Measurements from ENCODE around the gene B9D1.

The B9D1 gene

GRCh38 chr17:19384723-19385391, 22.3 kb upstream of the B9D1 start:
- DNase-seq (ENCODE audit: low read depth), result peak; percentile 96
- TF ChIP-seq, protein P1, sequence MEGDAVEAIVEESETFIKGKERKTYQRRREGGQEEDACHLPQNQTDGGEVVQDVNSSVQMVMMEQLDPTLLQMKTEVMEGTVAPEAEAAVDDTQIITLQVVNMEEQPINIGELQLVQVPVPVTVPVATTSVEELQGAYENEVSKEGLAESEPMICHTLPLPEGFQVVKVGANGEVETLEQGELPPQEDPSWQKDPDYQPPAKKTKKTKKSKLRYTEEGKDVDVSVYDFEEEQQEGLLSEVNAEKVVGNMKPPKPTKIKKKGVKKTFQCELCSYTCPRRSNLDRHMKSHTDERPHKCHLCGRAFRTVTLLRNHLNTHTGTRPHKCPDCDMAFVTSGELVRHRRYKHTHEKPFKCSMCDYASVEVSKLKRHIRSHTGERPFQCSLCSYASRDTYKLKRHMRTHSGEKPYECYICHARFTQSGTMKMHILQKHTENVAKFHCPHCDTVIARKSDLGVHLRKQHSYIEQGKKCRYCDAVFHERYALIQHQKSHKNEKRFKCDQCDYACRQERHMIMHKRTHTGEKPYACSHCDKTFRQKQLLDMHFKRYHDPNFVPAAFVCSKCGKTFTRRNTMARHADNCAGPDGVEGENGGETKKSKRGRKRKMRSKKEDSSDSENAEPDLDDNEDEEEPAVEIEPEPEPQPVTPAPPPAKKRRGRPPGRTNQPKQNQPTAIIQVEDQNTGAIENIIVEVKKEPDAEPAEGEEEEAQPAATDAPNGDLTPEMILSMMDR (conservative IDR thresholded peaks at IDR 0.05; ENCODE audit: low read depth, low read length), result no peak
- peak overlapping the region; percentile 0 for H3K4me3 ChIP-seq (ENCODE audit: low read depth, low read length)

DNA sequence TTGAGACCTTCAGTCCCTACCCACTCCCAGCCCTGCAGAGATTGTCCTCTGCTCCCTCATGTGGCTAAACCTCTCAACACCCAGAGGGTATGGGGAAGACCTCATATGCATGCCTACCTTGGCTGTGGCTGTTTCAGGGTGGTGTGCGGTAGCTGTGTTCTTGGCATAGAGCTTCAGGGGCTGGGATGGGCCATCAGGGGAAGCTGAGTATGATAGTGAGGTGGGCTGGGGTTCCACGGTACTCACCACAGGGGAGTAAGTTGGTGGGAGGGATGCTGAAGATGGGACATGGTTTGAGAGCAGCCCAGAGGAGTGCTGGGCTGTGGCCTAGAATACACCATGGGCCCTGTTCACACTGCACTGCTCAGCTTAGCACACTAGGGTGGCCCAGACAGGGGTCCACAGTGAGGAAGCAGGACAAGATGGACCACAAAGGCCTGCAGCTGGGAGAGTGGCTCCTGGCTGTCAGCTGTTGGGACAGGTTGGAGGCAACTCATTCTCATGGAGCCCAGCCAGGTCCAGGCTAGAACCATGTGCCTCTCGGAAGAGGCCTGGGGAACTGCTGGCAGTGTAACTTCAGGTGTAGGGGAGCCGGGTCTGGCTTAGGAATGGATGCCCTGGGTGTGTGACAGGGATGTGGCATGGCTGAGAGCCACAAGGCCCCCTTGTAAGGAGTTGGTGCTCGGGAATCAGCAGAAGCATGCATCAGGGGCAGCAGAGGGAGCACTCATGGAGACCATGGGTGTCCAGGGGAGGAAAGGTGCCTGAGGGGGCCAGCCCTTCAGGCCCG, 21.4 kb upstream of the B9D1 start:
- DNase-seq (ENCODE audit: low read depth), result peak; percentile 35
- TF ChIP-seq, protein P1 (conservative IDR thresholded peaks at IDR 0.05; ENCODE audit: low read depth, low read length), result no peak
- H3K4me3 ChIP-seq (ENCODE audit: low read depth, low read length), result no peak overlapping the region

DNA sequence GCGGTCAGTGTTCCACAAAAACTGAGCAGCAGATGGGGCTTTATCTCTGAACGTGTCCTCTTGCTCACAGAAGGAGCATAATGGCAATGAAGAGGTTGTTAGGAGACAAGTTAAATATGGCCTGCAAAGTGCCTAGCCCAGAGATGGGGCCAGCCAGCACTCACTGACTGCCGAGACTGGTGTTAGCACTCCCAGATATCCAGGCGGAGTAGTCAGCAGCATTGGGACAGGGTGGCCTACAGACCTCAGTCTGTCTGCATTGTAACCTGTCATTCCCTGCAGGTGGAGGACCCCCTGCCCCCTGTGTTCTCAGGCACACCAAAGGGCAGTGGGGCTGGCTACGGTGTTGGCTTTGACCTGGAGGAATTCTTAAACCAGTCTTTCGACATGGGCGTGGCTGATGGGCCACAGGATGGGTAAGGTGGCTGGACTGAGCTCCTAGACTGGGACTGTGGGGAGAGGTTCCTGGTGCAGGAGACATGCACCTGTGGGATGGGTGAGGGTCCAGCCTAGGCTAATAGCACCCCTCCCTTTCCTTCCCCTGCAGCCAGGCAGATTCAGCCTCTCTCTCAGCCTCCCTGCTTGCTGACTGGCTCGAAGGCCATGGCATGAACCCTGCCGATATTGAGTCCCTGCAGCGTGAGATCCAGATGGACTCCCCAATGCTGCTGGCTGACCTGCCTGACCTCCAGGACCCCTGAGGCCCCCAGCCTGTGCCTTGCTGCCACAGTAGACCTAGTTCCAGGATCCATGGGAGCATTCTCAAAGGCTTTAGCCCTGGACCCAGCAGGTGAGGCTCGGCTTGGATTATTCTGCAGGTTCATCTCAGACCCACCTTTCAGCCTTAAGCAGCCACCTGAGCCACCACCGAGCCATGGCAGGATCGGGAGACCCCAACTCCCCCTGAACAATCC, 20.3 kb upstream of the B9D1 start:
- TF ChIP-seq, protein P1 (conservative IDR thresholded peaks at IDR 0.05; ENCODE audit: low read depth, low read length), result no peak
- no peak overlapping the region for H3K4me3 ChIP-seq (ENCODE audit: low read depth, low read length)
- no peak for DNase-seq (ENCODE audit: low read depth)

DNA sequence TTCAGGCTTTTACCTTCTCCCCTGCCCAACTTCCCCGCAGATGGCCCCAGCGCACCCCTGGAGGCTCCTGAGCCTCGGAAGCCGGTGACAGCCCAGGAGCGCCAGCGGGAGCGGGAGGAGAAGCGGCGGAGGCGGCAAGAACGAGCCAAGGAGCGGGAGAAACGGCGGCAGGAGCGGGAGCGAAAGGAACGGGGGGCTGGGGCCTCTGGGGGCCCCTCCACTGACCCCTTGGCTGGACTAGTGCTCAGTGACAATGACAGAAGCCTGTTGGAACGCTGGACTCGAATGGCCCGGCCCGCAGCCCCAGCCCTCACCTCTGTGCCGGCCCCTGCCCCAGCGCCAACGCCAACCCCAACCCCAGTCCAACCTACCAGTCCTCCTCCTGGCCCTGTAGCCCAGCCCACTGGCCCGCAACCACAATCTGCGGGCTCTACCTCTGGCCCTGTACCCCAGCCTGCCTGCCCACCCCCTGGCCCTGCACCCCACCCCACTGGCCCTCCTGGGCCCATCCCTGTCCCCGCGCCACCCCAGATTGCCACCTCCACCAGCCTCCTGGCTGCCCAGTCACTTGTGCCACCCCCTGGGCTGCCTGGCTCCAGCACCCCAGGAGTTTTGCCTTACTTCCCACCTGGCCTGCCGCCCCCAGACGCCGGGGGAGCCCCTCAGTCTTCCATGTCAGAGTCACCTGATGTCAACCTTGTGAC, 19.4 kb upstream of the B9D1 start:
- no peak overlapping the region for H3K4me3 ChIP-seq (ENCODE audit: low read depth, low read length)
- DNase-seq (ENCODE audit: low read depth), result no peak
- TF ChIP-seq, protein P1 (conservative IDR thresholded peaks at IDR 0.05; ENCODE audit: low read depth, low read length), result no peak

- H3K4me3 ChIP-seq (ENCODE audit: low read depth, low read length), result no peak overlapping the region
- TF ChIP-seq, protein P1 (conservative IDR thresholded peaks at IDR 0.05; ENCODE audit: low read depth, low read length), result no peak
- no peak for DNase-seq (ENCODE audit: low read depth)
Measured at GRCh38 chr17:19381361-19381740, 18.8 kb upstream of the B9D1 start.

GRCh38 chr17:19380481-19381301, 18.2 kb upstream of the B9D1 start:
- no peak for DNase-seq (ENCODE audit: low read depth)
- no peak overlapping the region for H3K4me3 ChIP-seq (ENCODE audit: low read depth, low read length)
- TF ChIP-seq, protein P1 (conservative IDR thresholded peaks at IDR 0.05; ENCODE audit: low read depth, low read length), result no peak
